GM21529 (cell line): ENCODE data around the gene MYO18B.

Experiments used
- ATAC-seq: cut with Tn5 transposase; IDR thresholded peaks from one replicate; pipeline ENCODE4 v1.9.1; 2021; ENCODE audit not compliant: unreplicated experiment

Gene MYO18B

GRCh38 chr22:25774575-25775026 lies 32.6 kb downstream of the MYO18B start:
- ATAC-seq = no peak

GRCh38 chr22:25775531-25775930 lies 33.5 kb downstream of the MYO18B start:
- ATAC-seq = no peak

DNA sequence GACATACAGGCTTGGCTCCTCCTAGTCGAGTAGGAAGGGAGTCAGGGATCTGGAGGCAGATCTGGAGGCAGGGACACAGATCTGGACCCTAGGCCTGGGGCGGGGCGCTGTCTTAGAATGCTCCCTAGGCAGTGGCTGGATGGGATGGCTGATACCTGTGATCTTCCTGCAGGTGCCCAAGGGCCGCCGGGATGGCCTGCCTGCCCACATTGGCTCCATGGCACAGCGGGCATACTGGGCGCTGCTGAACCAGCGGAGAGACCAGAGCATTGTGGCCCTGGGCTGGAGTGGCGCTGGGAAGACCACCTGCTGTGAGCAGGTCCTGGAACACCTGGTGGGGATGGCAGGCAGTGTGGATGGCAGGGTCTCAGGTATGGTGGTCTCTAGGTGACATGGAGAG lies 35.4 kb downstream of the MYO18B start:
- no peak for ATAC-seq

DNA sequence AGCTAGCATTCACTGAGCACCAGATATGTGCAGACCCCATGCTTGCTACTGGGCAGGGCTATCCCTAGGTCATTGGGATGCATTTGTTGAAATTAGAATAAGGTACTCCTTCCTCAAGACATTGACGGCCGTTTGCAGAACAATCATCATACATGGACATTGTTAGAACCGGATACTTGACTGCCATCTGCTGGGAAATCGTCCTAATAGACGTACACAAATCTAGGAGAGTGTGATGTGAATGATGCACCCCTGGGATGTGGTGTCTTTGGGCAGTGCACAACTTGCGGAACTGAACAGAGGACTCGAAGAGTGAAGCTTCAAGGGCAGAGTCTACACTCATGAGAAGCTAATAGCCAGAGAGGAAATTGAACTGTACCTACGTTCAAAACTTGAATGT lies 35.9 kb downstream of the MYO18B start:
- ATAC-seq = no peak

DNA sequence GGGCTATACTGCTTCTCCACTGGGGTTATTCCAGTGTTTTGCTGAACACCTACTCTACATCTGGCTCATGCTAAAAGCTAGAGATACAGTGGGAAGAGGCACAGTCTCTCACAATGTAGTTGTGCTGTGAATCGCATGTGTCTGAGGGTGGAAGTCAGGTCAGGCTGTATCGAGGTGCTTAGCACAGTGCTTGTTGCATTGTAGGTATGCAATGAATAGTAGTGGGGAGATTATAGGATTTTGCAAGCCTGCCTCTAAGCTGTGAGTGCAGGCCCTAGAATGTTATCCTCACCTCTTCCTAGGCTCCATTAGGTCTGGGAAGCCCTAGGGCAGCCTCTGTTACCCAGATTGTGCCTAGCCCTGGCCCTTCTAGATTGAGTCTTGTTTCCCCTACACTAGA lies 37.4 kb downstream of the MYO18B start:
- ATAC-seq = no peak

DNA sequence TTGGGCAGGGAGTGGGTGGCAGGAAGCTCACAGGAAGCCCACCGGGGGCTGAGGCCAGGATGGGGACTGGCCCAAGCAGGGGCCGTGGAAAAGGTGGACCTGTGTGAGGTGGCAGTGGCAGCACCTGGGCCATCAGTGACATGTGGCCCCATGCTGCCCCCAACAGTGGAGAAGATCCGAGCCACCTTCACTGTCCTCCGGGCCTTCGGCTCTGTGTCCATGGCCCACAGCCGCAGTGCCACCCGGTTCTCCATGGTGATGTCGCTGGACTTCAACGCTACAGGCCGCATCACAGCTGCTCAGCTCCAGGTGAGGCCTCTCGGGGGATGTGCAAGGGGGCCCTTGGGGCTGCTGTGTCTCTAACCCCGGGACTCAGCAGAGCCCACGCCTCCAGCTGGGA lies 37.9 kb downstream of the MYO18B start:
- ATAC-seq = no peak

DNA sequence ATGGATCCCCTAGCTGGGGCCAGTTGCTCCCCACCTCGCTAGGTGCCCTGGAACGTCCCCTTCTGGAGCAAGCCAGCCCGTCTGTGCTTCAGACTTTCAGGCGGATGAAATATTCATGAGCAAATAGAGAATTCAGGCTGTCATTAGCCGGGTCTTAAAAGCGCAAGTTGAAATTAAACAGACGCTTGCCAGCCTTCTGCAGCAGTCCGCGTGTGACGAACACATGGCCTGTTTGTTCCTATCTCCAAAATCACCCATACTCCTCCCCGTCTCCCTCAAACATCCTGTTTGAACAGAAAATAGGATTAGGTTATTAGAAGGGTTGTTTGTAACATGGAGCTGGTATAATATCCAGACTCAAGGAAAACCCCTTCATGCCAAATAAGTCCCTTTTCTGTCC lies 38.7 kb downstream of the MYO18B start:
- ATAC-seq = no peak

- ATAC-seq = no peak
Measured at GRCh38 chr22:25781801-25782200, 39.8 kb downstream of the MYO18B start.

GRCh38 chr22:25782831-25783230 lies 40.8 kb downstream of the MYO18B start:
- no peak for ATAC-seq

DNA sequence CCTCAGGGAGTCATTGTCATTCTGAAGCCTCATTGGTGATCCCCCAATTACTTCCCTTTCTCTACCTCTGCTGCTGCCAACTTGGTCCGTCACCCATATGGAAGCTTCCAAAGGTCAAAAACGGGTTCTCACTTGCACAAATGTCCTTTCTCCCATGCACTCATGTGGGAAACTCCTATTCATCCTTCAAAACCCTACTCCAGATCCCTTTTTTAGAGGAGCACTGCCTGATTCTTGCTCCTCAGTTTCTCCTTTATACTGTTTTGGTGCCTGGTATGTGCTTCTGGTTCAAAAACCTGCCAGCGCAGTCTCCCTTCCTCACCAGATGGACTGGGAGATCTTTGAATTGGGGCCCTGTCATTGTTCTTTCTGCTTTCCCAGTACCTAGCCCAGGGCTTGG lies 41.9 kb downstream of the MYO18B start:
- ATAC-seq = no peak

- no peak for ATAC-seq
Measured at GRCh38 chr22:25786165-25786564, 44.2 kb downstream of the MYO18B start.

DNA sequence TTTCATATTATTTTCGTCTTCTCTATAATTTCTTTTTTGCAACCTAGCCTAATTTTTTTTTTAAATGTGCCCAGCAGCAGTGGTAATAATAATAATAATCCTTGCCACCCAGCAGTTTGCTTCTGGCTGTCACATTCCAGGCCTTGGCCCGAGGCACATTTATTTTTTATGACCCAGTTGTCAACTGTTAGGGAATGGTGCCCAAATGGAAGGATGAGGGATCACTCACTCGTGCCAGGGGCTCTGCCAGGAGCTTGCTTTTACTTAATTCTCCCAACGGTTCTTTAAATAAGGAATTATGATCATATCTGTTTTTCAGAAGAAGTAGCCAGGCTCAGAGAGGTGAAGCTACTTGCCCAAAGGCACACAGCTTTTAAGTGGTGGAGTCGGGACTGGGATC lies 49.6 kb downstream of the MYO18B start:
- no peak for ATAC-seq

- no peak for ATAC-seq
Measured at GRCh38 chr22:25795478-25795877, 53.5 kb downstream of the MYO18B start.

DNA sequence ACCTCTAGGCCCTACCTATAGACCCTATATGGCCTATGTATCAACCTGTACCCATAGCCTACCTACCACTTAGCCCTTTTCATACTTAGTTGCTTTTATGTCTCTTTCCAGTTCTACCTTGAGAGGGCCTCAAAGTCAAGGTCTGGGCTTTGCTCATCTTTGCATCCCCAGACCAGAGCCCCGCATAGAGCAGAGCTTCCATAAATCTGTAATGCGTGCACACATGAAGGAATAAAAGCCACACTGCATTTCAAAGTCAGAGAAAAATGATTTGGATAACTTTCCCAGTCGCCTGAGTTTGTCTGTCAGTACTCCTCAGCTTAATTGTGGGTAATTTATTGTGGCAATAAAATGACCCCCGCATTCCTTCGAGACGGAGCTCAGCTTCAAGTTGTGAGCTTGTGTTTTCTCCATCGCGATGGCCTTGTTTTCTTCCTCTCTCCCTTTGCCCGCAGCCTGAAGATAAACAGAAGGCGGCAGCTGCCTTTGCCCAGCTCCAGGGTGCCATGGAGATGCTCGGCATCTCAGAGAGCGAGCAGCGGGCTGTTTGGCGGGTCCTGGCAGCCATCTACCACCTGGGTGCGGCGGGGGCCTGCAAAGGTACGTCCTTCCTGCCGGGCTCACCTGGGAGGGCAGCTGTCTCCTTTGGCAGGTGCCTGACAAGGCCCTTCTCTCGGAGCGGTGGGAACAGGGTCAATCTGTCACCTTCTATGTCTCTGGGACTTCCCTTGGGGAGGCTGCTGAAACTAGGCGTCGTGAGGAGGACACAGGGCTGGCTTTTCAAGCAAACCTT lies 55.7 kb downstream of the MYO18B start:
- ATAC-seq = no peak

- no peak for ATAC-seq
Measured at GRCh38 chr22:25800766-25801165, 58.8 kb downstream of the MYO18B start.

- ATAC-seq = no peak
Measured at GRCh38 chr22:25802018-25802417, 60.0 kb downstream of the MYO18B start.

DNA sequence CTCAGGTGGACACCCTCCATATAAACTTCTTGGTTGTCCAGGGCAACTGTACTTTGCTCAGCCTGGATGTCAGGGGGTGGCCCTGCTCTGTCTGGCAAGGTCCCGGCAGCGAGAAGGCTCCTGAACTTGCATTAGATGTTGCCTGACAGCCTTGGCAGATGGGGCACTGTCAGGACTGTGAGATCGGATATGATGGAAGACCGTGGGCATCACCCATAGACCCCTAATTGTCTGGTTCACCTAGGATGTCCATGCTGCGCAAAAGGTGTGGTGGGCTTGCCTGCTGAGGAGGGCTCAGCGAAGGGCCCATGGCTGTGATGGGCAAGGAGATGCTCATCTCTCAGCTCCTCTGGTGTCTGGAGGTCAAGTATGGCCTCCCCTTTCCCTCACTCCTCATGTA lies 62.7 kb downstream of the MYO18B start:
- ATAC-seq = no peak

DNA sequence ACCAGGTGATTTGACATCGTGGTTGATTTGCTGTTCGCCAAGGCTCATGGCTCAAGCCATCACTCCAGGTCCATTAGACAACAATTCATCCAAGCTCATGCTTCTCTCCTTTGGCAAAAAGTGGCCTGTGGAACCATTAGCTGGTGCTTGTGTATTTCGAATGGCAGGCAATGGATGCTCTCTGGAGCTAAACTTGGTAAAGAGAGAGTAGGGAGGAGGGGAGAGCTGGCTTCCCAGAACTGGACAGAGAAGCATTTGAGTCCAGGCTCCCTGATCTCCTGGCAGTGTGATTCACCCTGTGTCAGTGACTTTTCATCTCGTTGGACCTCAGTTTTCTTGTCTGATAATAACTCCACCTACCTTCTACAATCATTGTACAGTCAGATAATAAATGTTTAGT lies 64.6 kb downstream of the MYO18B start:
- ATAC-seq = no peak

DNA sequence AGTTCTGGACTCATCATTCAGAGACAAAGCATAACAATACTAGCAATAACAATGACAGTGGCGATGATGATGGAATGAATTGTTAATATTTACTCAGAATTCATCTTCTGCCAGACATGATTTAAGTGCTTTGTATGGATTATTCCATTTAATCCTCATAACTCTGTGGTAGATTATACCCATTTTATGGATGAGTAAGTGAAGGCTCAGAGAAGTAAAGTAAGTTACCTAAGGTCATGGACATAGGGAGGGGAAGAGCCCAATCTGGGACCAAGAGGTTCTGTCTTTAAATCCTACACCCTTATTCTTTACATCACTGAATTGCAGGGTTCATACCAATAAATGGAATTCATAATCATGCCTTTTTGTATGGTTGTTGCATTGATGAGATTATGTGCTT lies 72.7 kb downstream of the MYO18B start:
- ATAC-seq = no peak

DNA sequence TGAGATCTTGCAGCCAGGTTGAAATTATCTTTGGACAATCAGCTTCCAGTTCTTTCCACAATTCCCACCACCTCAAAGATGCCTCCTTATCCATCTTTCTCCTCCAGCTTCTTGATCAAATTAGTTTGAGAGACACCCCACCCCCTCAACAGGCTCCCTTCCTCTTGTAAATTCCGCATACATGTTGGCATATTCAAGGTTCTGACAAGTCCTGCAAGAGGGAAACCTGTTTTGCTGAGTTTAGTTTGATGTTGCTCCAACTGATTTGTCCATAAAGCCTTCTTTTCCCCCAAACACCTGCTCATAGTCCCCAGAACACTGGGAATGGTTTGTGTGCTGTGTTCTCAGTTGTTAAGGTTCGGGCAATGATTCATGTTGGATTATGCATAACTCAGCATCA lies 73.6 kb downstream of the MYO18B start:
- no peak for ATAC-seq

GRCh38 chr22:25816522-25817059 lies 74.6 kb downstream of the MYO18B start:
- ATAC-seq = no peak

DNA sequence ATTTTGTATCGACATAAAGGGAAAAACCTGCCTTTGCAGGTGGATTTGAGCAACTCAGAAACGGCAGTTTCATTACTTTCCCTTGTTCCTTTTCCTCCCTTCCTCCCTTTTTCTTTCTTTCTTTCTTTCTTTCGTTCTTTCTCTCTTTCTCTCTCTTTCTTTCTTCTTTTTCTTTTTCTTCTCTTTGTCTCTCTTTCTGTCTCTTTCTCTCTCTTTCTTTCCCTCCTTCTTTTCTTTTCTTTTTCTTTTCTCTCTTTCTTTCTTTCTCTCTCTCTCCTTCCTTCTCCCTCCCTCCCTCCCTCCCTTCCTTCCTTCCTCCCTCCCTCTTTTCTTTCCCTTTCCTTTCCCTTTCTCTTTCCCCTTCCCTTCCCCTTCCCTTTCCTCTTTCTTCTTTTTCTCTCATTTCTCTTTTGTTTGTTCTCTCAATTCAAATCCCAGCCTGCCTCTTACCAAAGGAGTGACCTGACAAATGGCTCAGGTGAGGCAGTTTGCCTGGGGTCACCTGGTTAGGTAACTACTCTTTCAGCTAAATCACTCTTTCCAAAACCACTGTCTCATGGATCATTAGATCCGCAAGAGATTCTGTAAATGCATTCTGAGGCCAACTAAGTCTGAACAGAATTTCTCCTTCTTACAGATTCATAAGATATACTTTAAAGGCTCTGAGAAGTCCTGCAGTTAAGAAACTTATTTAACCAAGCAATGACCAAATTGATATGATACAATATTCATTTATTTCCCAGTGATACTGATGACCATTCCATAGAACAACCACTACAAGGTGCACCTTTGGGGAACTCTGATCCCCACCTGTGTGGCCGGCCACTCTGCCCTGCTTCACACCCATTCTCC lies 75.3 kb downstream of the MYO18B start:
- ATAC-seq = no peak
